Stimulated activated CD8-positive, alpha-beta memory T cell treated with anti-CD3 and anti-CD28 coated beads, Interleukin-15, amount 100 ng/mL, for 1 hour (primary cell): Measurements from ENCODE around the gene ARRDC2.

Experiments used
- DNase-seq: peaks from one replicate; pipeline ENCODE4 v3.0.0-alpha.2; 2020; ENCODE audit warnings: low read depth

ARRDC2 gene

GRCh38 chr19:18058208-18059009, 50.4 kb downstream of the ARRDC2 start:
- peak; percentile 59 for DNase-seq

GRCh38 chr19:18059297-18059696, 51.3 kb downstream of the ARRDC2 start:
- DNase-seq, result no peak

GRCh38 chr19:18059902-18060301, 51.9 kb downstream of the ARRDC2 start:
- no peak for DNase-seq

- DNase-seq, result no peak
Observed at GRCh38 chr19:18060472-18060871, 52.5 kb downstream of the ARRDC2 start.

GRCh38 chr19:18062028-18062427, 54.1 kb downstream of the ARRDC2 start:
- no peak for DNase-seq

GRCh38 chr19:18063463-18063862, 55.5 kb downstream of the ARRDC2 start:
- no peak for DNase-seq
